SU-DHL-6 (cell line): ENCODE data around the gene UBR3.

Experiments
- H2AFZ ChIP-seq: fragments of 200-600 bp; sonication (generic); 2 replicates; pipeline ENCODE4 v1.6.1; 2014; ENCODE audit warnings: low read depth, mild to moderate bottlenecking, moderate library complexity, mixed read lengths, antibody characterized with exemption, low read length; ENCODE audit not compliant: severe bottlenecking
- H3F3A ChIP-seq: fragments of 200-600 bp; shearing (Covaris generic); 2 replicates; pipeline ENCODE4 v1.6.0; 2016; ENCODE audit warnings: antibody characterized with exemption, mild to moderate bottlenecking; ENCODE audit not compliant: insufficient read depth
- H3K27ac ChIP-seq: fragments of 200-600 bp; sonication (generic); 2 replicates; pipeline ENCODE4 v1.5.1; 2016; ENCODE audit warnings: low read depth, mild to moderate bottlenecking, low read length, moderate library complexity, mixed read lengths
- H3K27me3 ChIP-seq: fragments of 200-600 bp; sonication (generic), shearing (Covaris generic); 2 replicates; pipeline ENCODE4 v1.6.0; 2014; ENCODE audit warnings: mild to moderate bottlenecking, low read length
- H3K36me3 ChIP-seq: fragments of 200-600 bp; sonication (generic); 2 replicates; pipeline ENCODE4 v1.6.1; 2014; ENCODE audit warnings: mild to moderate bottlenecking, low read length, mixed read lengths
- H3K4me2 ChIP-seq: fragments of 300-600, 200-600 bp; shearing (Covaris generic), sonication (generic); 2 replicates; pipeline ENCODE4 v1.6.0; 2014; ENCODE audit warnings: low read length, low read depth, mild to moderate bottlenecking; ENCODE audit not compliant: poor library complexity, severe bottlenecking
- H3K4me3 ChIP-seq: fragments of 200-600 bp; sonication (generic); 2 replicates; pipeline ENCODE4 v1.5.1; 2014; ENCODE audit warnings: antibody characterized with exemption, low read length, mild to moderate bottlenecking, mixed read lengths; ENCODE audit not compliant: insufficient read depth, poor library complexity, severe bottlenecking
- H3K79me2 ChIP-seq: fragments of 200-600 bp; sonication (generic); 2 replicates; pipeline ENCODE4 v1.6.1; 2014; ENCODE audit warnings: mild to moderate bottlenecking, low read length, moderate library complexity; ENCODE audit not compliant: insufficient read depth
- H3K9ac ChIP-seq: fragments of 200-600 bp; sonication (generic); 2 replicates; pipeline ENCODE4 v1.7.0; 2014; ENCODE audit warnings: mild to moderate bottlenecking, low read length
- H3K9me2 ChIP-seq: fragments of 200-600 bp; sonication (generic); replicated peaks from 2 replicates; pipeline ENCODE4 v1.6.1; 2014; ENCODE audit warnings: low read length; ENCODE audit not compliant: insufficient read depth
- H3K9me3 ChIP-seq: fragments of 200-600 bp; sonication (generic); 2 replicates; pipeline ENCODE4 v1.6.1; 2014; ENCODE audit warnings: low read length, mixed read lengths; ENCODE audit not compliant: insufficient read depth
- H4K20me1 ChIP-seq: fragments of 200-600 bp; sonication (generic); 2 replicates; pipeline ENCODE4 v1.6.1; 2014; ENCODE audit warnings: low read depth, mild to moderate bottlenecking, antibody characterized with exemption, low read length, moderate library complexity, mixed read lengths
- CTCF ChIP-seq: fragments of 200-600 bp; sonication (generic); IDR thresholded peaks from one replicate; pipeline ENCODE4 v1.5.1; 2017; ENCODE audit warnings: antibody characterized with exemption, mild to moderate bottlenecking, low read length, moderate library complexity; ENCODE audit not compliant: insufficient read depth, poor library complexity, severe bottlenecking
- EZH2phosphoT487 ChIP-seq: fragments of 200-600 bp; sonication (generic), shearing (Covaris generic); conservative IDR thresholded peaks from 2 replicates; pipeline ENCODE4 v1.6.1; 2018; ENCODE audit warnings: mild to moderate bottlenecking, antibody characterized with exemption, low read length, moderate library complexity, mixed read lengths

The UBR3 gene

GRCh38 chr2:169828141-169828811, 1.0 kb downstream of the UBR3 start:
- H3K27me3 ChIP-seq, result no peaks in the 10 kb centered on the region
- H3K9ac ChIP-seq, result peak overlapping the region; percentile 84
- TF ChIP-seq EZH2phosphoT487, result no peak
- TF ChIP-seq CTCF, result no peak
- no peaks in the 10 kb centered on the region for H3K9me3 ChIP-seq
- H4K20me1 ChIP-seq, result peaks cover 4% of the 10 kb centered on the region; the same call in 1 of the 2 replicates
- H3K79me2 ChIP-seq, result peaks cover 62% of the 10 kb centered on the region
- H2AFZ ChIP-seq, result peak overlapping the region; percentile 72
- peak overlapping the region; percentile 87 for H3K4me2 ChIP-seq
- peak overlapping the region; percentile 96 for H3K4me3 ChIP-seq
- no peaks in the 10 kb centered on the region for H3K36me3 ChIP-seq
- H3K9me2 ChIP-seq, result no peaks in the 10 kb centered on the region
- peaks cover 11% of the 10 kb centered on the region; the same call in 1 of the 2 replicates for H3F3A ChIP-seq
- H3K27ac ChIP-seq, result no peak overlapping the region

GRCh38 chr2:169834401-169834800, 7.1 kb downstream of the UBR3 start:
- Histone ChIP-seq H3K9me2 (no peaks in the 10 kb centered on the region), H3K9ac (no peak overlapping the region), H3K4me3 (no peak overlapping the region), H4K20me1 (no peaks in the 10 kb centered on the region), H3K27me3 (no peaks in the 10 kb centered on the region), H3K27ac (no peak overlapping the region), H3K79me2 (peaks cover 72% of the 10 kb centered on the region), H2AFZ (no peak overlapping the region), H3K9me3 (no peaks in the 10 kb centered on the region), H3K4me2 (no peak overlapping the region), H3F3A (peaks cover 4% of the 10 kb centered on the region; the same call in 1 of the 2 replicates), H3K36me3 (no peaks in the 10 kb centered on the region)
- TF ChIP-seq EZH2phosphoT487, result no peak
- TF ChIP-seq CTCF, result no peak

GRCh38 chr2:169838743-169839489, 11.7 kb downstream of the UBR3 start:
- no peak overlapping the region for H3K4me3 ChIP-seq
- no peak for TF ChIP-seq CTCF
- TF ChIP-seq EZH2phosphoT487, result no peak
- H3F3A ChIP-seq, result no peaks in the 10 kb centered on the region
- no peaks in the 10 kb centered on the region for H3K36me3 ChIP-seq
- H3K9me2 ChIP-seq, result no peaks in the 10 kb centered on the region
- no peak overlapping the region for H2AFZ ChIP-seq
- H3K9ac ChIP-seq, result no peak overlapping the region
- H3K27me3 ChIP-seq, result no peaks in the 10 kb centered on the region
- H4K20me1 ChIP-seq, result no peaks in the 10 kb centered on the region
- H3K9me3 ChIP-seq, result no peaks in the 10 kb centered on the region
- no peak overlapping the region for H3K4me2 ChIP-seq
- peaks cover 45% of the 10 kb centered on the region; the same call in 1 of the 2 replicates for H3K79me2 ChIP-seq
- H3K27ac ChIP-seq, result no peak overlapping the region
